ENCODE results near the gene GSG1.

The GSG1 gene

DNA sequence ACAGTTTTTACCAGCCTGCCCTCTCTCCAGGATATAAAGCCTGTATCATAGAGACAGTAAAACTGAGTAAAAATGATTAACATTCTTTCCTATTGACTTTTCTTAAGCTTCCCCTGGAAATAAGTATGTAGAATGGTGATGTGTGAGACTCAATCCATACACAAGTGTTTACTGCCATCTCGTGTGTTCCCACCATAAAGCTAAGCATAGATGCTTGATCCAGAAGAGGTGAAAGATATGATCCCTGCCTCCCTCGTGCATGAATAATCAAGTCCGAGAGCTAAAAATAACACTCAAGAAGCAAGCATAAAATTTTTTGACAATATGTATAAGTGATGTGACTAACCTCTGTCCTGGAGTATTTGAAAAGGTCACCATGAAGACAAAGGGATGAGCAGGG, 16.9 kb upstream of the GSG1 start:
- no peaks in the 10 kb centered on the region for H3K9me3 ChIP-seq (ENCODE audit: control insufficient read depth in 2 of 2, low read length in 2 of 2)
- H3K36me3 ChIP-seq (ENCODE audit: control insufficient read depth in 2 of 2, insufficient read depth in 2 of 2, low read length in 2 of 2) = no peaks in the 10 kb centered on the region
- H3K4me3 ChIP-seq (ENCODE audit: low read length in 2 of 2) = no peak overlapping the region
- no peaks in the 10 kb centered on the region for H3K27me3 ChIP-seq (ENCODE audit: control insufficient read depth in 1 of 2, insufficient read depth in 2 of 2, low read length in 2 of 2)
- H3K4me1 ChIP-seq (ENCODE audit: control insufficient read depth, insufficient read depth, low read length) = no peaks in the 10 kb centered on the region
- no peak overlapping the region for H3K27ac ChIP-seq (ENCODE audit: low read length)
- no peak overlapping the region for H3K9ac ChIP-seq (ENCODE audit: low read length in 2 of 2)

DNA sequence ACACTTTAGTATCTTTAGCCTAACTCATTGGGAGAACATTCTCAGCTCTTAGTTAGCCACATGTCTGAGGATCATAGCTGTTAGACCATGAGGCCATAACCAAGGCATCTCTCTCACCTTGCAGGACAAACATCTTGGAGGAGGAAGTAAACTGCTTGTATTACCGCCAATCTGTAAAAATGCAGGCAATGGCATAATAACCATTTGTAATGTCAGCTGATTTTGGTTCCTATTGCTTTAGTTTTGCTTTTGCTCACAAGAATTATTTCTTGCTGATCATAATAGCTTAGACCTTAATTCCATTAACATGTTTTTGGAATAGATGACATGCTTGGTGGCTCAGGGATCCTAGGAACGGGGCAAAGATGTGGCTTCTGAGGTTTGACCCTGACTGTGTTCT, 16.4 kb upstream of the GSG1 start:
- H3K27me3 ChIP-seq (ENCODE audit: control insufficient read depth in 1 of 2, insufficient read depth in 2 of 2, low read length in 2 of 2) = no peaks in the 10 kb centered on the region
- no peaks in the 10 kb centered on the region for H3K36me3 ChIP-seq (ENCODE audit: control insufficient read depth in 2 of 2, insufficient read depth in 2 of 2, low read length in 2 of 2)
- no peak overlapping the region for H3K27ac ChIP-seq (ENCODE audit: low read length)
- H3K9ac ChIP-seq (ENCODE audit: low read length in 2 of 2) = no peak overlapping the region
- no peaks in the 10 kb centered on the region for H3K9me3 ChIP-seq (ENCODE audit: control insufficient read depth in 2 of 2, low read length in 2 of 2)
- H3K4me1 ChIP-seq (ENCODE audit: control insufficient read depth, insufficient read depth, low read length) = no peaks in the 10 kb centered on the region
- H3K4me3 ChIP-seq (ENCODE audit: low read length in 2 of 2) = no peak overlapping the region

GRCh38 chr12:13117029-13117428, 13.6 kb upstream of the GSG1 start:
- H3K4me1 ChIP-seq (ENCODE audit: control insufficient read depth, insufficient read depth, low read length) = no peaks in the 10 kb centered on the region
- no peaks in the 10 kb centered on the region for H3K36me3 ChIP-seq (ENCODE audit: control insufficient read depth in 2 of 2, insufficient read depth in 2 of 2, low read length in 2 of 2)
- H3K9me3 ChIP-seq (ENCODE audit: control insufficient read depth in 2 of 2, low read length in 2 of 2) = no peaks in the 10 kb centered on the region
- no peaks in the 10 kb centered on the region for H3K27me3 ChIP-seq (ENCODE audit: control insufficient read depth in 1 of 2, insufficient read depth in 2 of 2, low read length in 2 of 2)
- no peak overlapping the region for H3K4me3 ChIP-seq (ENCODE audit: low read length in 2 of 2)
- H3K9ac ChIP-seq (ENCODE audit: low read length in 2 of 2) = no peak overlapping the region
- no peak overlapping the region for H3K27ac ChIP-seq (ENCODE audit: low read length)

GRCh38 chr12:13116259-13116658, 12.8 kb upstream of the GSG1 start:
- Histone ChIP-seq H3K9me3 (ENCODE audit: control insufficient read depth in 2 of 2, low read length in 2 of 2) (no peaks in the 10 kb centered on the region), H3K4me1 (ENCODE audit: control insufficient read depth, insufficient read depth, low read length) (no peaks in the 10 kb centered on the region), H3K36me3 (ENCODE audit: control insufficient read depth in 2 of 2, insufficient read depth in 2 of 2, low read length in 2 of 2) (no peaks in the 10 kb centered on the region), H3K27me3 (ENCODE audit: control insufficient read depth in 1 of 2, insufficient read depth in 2 of 2, low read length in 2 of 2) (no peaks in the 10 kb centered on the region), H3K9ac (ENCODE audit: low read length in 2 of 2) (no peak overlapping the region), H3K4me3 (ENCODE audit: low read length in 2 of 2) (no peak overlapping the region), H3K27ac (ENCODE audit: low read length) (no peak overlapping the region)

DNA sequence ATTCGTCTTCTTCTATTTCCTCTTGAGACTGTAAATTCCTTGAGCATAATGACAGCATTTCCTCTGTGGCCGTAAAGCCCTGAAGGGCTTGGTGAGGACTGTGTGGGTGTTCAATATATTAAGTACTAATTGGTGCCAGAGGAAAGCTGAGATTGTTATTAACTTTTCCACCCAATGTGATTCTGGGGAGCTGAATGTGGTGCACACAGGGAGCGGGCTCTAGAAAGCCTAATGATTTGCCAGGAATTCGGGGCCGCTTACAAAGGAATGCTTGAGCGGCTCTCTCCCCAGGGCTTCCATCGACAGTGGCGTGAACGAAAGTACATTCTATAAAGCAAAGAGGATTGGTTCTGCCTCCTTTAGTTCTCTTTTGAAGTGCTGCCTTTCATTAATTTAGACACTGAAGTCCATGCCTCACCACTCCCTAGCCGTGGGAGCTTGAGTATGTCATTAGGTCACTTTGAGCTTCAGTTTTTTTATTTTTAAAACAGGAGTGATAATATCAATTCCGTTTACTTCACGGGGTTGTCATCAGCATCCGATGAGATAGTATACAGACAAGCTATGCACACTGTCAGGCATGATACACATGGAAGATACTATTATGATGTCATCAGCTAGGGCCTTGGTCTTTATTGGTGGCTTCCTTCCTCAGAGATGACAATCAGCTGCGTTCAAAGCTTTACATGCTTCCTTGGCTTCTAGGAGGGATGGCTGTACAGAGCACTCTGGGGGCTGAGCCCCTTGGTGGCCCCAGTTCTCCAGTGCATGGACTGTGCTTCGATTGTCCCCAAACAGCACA, 11.0 kb upstream of the GSG1 start:
- Histone ChIP-seq H3K9me3 (ENCODE audit: control insufficient read depth in 2 of 2, low read length in 2 of 2) (no peaks in the 10 kb centered on the region), H3K27me3 (ENCODE audit: control insufficient read depth in 1 of 2, insufficient read depth in 2 of 2, low read length in 2 of 2) (no peaks in the 10 kb centered on the region), H3K4me1 (ENCODE audit: control insufficient read depth, insufficient read depth, low read length) (no peaks in the 10 kb centered on the region), H3K4me3 (ENCODE audit: low read length in 2 of 2) (no peak overlapping the region), H3K27ac (ENCODE audit: low read length) (no peak overlapping the region), H3K9ac (ENCODE audit: low read length in 2 of 2) (no peak overlapping the region), H3K36me3 (ENCODE audit: control insufficient read depth in 2 of 2, insufficient read depth in 2 of 2, low read length in 2 of 2) (no peaks in the 10 kb centered on the region)

GRCh38 chr12:13112968-13113367, 9.5 kb upstream of the GSG1 start:
- Histone ChIP-seq H3K27ac (ENCODE audit: low read length) (no peak overlapping the region), H3K4me1 (ENCODE audit: control insufficient read depth, insufficient read depth, low read length) (no peaks in the 10 kb centered on the region), H3K27me3 (ENCODE audit: control insufficient read depth in 1 of 2, insufficient read depth in 2 of 2, low read length in 2 of 2) (no peaks in the 10 kb centered on the region), H3K9me3 (ENCODE audit: control insufficient read depth in 2 of 2, low read length in 2 of 2) (no peaks in the 10 kb centered on the region), H3K36me3 (ENCODE audit: control insufficient read depth in 2 of 2, insufficient read depth in 2 of 2, low read length in 2 of 2) (no peaks in the 10 kb centered on the region), H3K9ac (ENCODE audit: low read length in 2 of 2) (no peak overlapping the region), H3K4me3 (ENCODE audit: low read length in 2 of 2) (no peak overlapping the region)

DNA sequence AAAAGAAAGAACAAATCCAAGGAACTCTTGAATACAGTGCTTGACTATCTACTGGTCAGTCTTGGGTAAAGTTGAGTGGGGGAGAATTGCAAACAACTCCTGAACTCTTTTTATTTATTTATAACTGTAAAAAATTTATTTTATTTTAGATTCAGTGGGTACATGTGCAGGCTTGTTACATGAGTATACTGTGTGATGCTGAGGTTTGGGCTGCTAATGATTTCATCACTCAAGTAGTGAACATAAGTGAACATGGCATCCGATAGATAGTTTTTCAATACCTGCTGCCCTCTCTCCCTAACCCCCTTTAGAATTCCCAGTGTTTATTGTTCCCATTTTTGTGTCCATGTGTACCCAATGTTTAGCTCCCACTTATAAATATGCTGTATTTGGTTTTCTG, 3.2 kb upstream of the GSG1 start:
- no peaks in the 10 kb centered on the region for H3K9me3 ChIP-seq (ENCODE audit: control insufficient read depth in 2 of 2, low read length in 2 of 2)
- no peak overlapping the region for H3K27ac ChIP-seq (ENCODE audit: low read length)
- H3K27me3 ChIP-seq (ENCODE audit: control insufficient read depth in 1 of 2, insufficient read depth in 2 of 2, low read length in 2 of 2) = no peaks in the 10 kb centered on the region
- H3K36me3 ChIP-seq (ENCODE audit: control insufficient read depth in 2 of 2, insufficient read depth in 2 of 2, low read length in 2 of 2) = no peaks in the 10 kb centered on the region
- no peak overlapping the region for H3K4me3 ChIP-seq (ENCODE audit: low read length in 2 of 2)
- H3K9ac ChIP-seq (ENCODE audit: low read length in 2 of 2) = no peak overlapping the region
- peaks cover 4% of the 10 kb centered on the region for H3K4me1 ChIP-seq (ENCODE audit: control insufficient read depth, insufficient read depth, low read length)

- peaks cover 11% of the 10 kb centered on the region for H3K4me1 ChIP-seq (ENCODE audit: control insufficient read depth, insufficient read depth, low read length)
- no peaks in the 10 kb centered on the region for H3K27me3 ChIP-seq (ENCODE audit: control insufficient read depth in 1 of 2, insufficient read depth in 2 of 2, low read length in 2 of 2)
- H3K9ac ChIP-seq (ENCODE audit: low read length in 2 of 2) = no peak overlapping the region
- no peaks in the 10 kb centered on the region for H3K9me3 ChIP-seq (ENCODE audit: control insufficient read depth in 2 of 2, low read length in 2 of 2)
- H3K27ac ChIP-seq (ENCODE audit: low read length) = no peak overlapping the region
- H3K4me3 ChIP-seq (ENCODE audit: low read length in 2 of 2) = no peak overlapping the region
- H3K36me3 ChIP-seq (ENCODE audit: control insufficient read depth in 2 of 2, insufficient read depth in 2 of 2, low read length in 2 of 2) = no peaks in the 10 kb centered on the region
These were observed 2.3 kb upstream of the GSG1 start for GRCh38 chr12:13105781-13106180.

DNA sequence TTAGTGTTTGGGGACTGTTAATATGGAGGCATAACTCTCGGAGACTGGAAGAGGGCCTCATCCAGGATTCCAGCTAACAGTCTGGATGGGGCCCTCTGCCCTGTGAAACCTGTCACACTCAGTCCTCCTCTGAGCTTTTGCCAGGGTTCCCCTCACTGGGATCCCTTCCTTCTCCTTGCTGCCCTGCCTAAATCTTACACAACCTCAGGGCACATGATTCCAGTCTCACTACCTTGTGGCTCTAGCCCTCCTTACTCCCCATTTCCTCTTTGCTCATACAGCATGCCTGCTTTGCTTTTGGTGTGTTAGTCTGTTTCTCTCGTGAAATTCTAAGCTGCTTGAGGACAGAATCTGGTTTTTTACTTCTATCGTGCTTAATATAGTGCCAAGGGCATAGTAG, 942 bp upstream of the GSG1 start:
- Histone ChIP-seq H3K9ac (ENCODE audit: low read length in 2 of 2) (no peak overlapping the region), H3K9me3 (ENCODE audit: control insufficient read depth in 2 of 2, low read length in 2 of 2) (no peaks in the 10 kb centered on the region), H3K4me1 (ENCODE audit: control insufficient read depth, insufficient read depth, low read length) (peaks cover 19% of the 10 kb centered on the region), H3K27me3 (ENCODE audit: control insufficient read depth in 1 of 2, insufficient read depth in 2 of 2, low read length in 2 of 2) (no peaks in the 10 kb centered on the region), H3K4me3 (ENCODE audit: low read length in 2 of 2) (no peak overlapping the region), H3K36me3 (ENCODE audit: control insufficient read depth in 2 of 2, insufficient read depth in 2 of 2, low read length in 2 of 2) (no peaks in the 10 kb centered on the region), H3K27ac (ENCODE audit: low read length) (no peak overlapping the region)

DNA sequence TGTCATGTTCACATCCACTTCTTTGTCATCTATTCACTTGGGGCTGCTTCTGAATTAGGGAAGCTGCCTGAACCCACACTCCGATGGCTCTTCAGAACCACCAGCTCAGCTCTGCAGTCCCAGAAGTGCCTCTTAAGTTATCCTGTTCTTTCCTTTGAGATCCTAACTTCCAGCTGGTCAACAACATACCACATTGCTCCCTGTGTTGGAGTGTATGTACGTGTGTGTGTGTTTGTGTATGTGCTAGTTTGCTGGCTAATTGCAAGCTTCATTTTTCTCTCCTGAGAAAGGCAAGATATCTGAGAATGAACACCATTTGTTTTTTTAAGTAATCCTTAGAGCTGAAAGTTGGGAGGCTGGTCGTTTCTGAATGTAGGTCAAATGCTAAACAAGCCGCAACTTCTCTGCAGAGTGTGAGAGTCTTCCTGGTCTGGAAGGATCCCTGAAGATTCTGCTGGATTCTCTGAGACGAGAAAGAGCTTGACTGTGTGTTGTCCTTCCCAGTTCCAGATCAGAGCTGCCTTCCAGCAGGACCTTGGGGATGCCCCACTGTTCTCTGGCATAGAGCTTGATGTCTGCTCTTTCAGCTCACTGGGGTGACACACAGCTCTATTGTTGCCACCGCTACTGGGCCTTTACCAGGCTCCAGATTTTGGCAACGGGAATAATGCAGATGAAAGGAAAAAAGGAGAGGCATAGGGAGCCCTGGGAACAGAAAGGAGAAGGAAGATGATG, 839 bp downstream of the GSG1 start:
- Histone ChIP-seq H3K27me3 (ENCODE audit: control insufficient read depth in 1 of 2, insufficient read depth in 2 of 2, low read length in 2 of 2) (no peaks in the 10 kb centered on the region), H3K27ac (ENCODE audit: low read length) (peak overlapping the region; percentile 86), H3K9me3 (ENCODE audit: control insufficient read depth in 2 of 2, low read length in 2 of 2) (no peaks in the 10 kb centered on the region), H3K4me3 (ENCODE audit: low read length in 2 of 2) (no peak overlapping the region), H3K9ac (ENCODE audit: low read length in 2 of 2) (no peak overlapping the region), H3K4me1 (ENCODE audit: control insufficient read depth, insufficient read depth, low read length) (peaks cover 23% of the 10 kb centered on the region), H3K36me3 (ENCODE audit: control insufficient read depth in 2 of 2, insufficient read depth in 2 of 2, low read length in 2 of 2) (no peaks in the 10 kb centered on the region)

- Histone ChIP-seq H3K9ac (ENCODE audit: low read length in 2 of 2) (peak overlapping the region; percentile 72 to 73), H3K27me3 (ENCODE audit: control insufficient read depth in 1 of 2, insufficient read depth in 2 of 2, low read length in 2 of 2) (no peaks in the 10 kb centered on the region), H3K4me1 (ENCODE audit: control insufficient read depth, insufficient read depth, low read length) (peaks cover 23% of the 10 kb centered on the region), H3K36me3 (ENCODE audit: control insufficient read depth in 2 of 2, insufficient read depth in 2 of 2, low read length in 2 of 2) (no peaks in the 10 kb centered on the region), H3K4me3 (ENCODE audit: low read length in 2 of 2) (peak overlapping the region; percentile 42 to 76), H3K9me3 (ENCODE audit: control insufficient read depth in 2 of 2, low read length in 2 of 2) (no peaks in the 10 kb centered on the region), H3K27ac (ENCODE audit: low read length) (peak overlapping the region; percentile 86)
These were observed 1.6 kb downstream of the GSG1 start for GRCh38 chr12:13101821-13102375.
